ENCODE measurements around the gene FTL. TPM values are rescaled to one million over a fixed set of nuclear protein-coding genes. Genes with fewer than 3 reads are reported as not detected.
"Not testable (repeated sequence)": the region's sequence is repeated elsewhere in the genome, so short reads cannot be mapped to it uniquely, and the experiment has no call there.

Gene FTL
- total RNA-seq, 1 donor from 2014 or later = 4,380 TPM

DNA sequence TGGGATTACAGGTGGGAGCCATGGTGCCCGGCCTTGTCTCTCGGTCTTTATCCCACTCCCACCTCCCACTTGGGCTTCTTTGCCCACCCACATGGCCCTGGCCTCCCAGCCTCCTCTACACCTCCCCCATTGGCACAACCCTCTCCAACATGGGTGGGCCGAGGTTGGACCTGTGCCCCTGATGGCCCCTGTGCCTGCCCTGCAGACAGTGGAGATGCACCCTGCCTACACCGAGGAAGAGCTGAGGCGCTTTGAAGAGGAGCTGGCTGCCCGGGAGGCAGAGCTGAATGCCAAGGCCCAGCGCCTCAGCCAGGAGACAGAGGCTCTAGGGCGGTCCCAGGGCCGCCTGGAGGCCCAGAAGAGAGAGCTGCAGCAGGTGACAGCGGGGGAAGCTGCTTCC is 44.2 kb upstream of the FTL start:
- no peaks in the 10 kb centered on the region for H3K9me3 ChIP-seq
- DNase-seq (ENCODE audit: extremely low spot score in 2 of 2) = no peak
- no peak overlapping the region for H3K27ac ChIP-seq
- intact Hi-C loops (cut with DNase I) = no loop called here
- H3K4me1 ChIP-seq = no peaks in the 10 kb centered on the region
- H3K4me3 ChIP-seq = no peak overlapping the region
- peaks cover 0 to 48% of the 10 kb centered on the region in 2 donors for H3K36me3 ChIP-seq
- H3K27me3 ChIP-seq = no peaks in the 10 kb centered on the region
- no peak for TF ChIP-seq POLR2A (IDR thresholded peaks at IDR 0.05)
- TF ChIP-seq POLR2AphosphoS5 (IDR thresholded peaks at IDR 0.05; ENCODE audit: insufficient read depth in 1 of 2, low read depth in 1 of 2) = no peak
- TF ChIP-seq, protein P1, sequence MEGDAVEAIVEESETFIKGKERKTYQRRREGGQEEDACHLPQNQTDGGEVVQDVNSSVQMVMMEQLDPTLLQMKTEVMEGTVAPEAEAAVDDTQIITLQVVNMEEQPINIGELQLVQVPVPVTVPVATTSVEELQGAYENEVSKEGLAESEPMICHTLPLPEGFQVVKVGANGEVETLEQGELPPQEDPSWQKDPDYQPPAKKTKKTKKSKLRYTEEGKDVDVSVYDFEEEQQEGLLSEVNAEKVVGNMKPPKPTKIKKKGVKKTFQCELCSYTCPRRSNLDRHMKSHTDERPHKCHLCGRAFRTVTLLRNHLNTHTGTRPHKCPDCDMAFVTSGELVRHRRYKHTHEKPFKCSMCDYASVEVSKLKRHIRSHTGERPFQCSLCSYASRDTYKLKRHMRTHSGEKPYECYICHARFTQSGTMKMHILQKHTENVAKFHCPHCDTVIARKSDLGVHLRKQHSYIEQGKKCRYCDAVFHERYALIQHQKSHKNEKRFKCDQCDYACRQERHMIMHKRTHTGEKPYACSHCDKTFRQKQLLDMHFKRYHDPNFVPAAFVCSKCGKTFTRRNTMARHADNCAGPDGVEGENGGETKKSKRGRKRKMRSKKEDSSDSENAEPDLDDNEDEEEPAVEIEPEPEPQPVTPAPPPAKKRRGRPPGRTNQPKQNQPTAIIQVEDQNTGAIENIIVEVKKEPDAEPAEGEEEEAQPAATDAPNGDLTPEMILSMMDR (IDR thresholded peaks at IDR 0.05) = no peak

DNA sequence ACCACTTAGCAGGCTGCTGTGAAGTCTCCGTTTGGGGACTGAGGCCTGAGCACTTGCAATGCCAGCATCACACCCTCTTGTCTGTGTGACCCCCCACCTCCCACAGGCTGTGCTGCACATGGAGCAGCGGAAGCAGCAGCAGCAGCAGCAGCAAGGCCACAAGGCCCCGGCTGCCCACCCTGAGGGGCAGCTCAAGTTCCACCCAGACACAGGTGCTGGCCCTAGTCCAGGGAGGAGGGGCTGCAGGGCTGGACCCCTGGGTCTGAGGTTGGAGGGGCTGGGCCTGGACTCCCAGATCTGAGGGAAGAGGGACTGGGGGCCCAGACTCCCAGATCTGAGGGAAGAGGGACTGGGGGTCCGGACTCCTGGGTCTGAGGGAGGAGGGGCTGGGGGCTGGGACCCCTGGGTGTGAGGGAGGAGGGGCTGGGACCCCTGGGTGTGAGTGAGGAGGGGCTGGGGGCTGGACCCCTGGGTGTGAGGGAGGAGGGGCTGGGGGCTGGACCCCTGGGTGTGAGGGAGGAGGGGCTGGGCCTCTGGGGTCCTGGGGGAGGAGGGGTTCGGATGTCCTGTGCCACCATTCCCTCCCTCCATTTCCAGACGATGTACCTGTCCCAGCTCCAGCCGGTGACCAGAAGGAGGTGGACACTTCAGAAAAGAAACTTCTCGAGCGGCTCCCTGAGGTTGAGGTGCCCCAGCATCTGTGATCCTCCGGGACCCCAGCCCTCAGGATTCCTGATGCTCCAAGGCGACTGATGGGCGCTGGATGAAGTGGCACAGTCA is 43.2 kb upstream of the FTL start:
- no peaks in the 10 kb centered on the region for H3K27me3 ChIP-seq
- H3K4me3 ChIP-seq = no peak overlapping the region
- H3K4me1 ChIP-seq = peaks cover under 1% of the 10 kb centered on the region
- DNase-seq (ENCODE audit: extremely low spot score in 2 of 2) = no peak
- no peak overlapping the region for H3K27ac ChIP-seq
- intact Hi-C loops (cut with DNase I) = no loop called here
- H3K9me3 ChIP-seq = no peaks in the 10 kb centered on the region
- TF ChIP-seq POLR2A (IDR thresholded peaks at IDR 0.05) (no peak), POLR2AphosphoS5 (IDR thresholded peaks at IDR 0.05; ENCODE audit: insufficient read depth in 1 of 2, low read depth in 1 of 2) (no peak)
- TF ChIP-seq, protein P1 (IDR thresholded peaks at IDR 0.05) = no peak
- H3K36me3 ChIP-seq = peaks cover 0 to 38% of the 10 kb centered on the region in 2 donors

DNA sequence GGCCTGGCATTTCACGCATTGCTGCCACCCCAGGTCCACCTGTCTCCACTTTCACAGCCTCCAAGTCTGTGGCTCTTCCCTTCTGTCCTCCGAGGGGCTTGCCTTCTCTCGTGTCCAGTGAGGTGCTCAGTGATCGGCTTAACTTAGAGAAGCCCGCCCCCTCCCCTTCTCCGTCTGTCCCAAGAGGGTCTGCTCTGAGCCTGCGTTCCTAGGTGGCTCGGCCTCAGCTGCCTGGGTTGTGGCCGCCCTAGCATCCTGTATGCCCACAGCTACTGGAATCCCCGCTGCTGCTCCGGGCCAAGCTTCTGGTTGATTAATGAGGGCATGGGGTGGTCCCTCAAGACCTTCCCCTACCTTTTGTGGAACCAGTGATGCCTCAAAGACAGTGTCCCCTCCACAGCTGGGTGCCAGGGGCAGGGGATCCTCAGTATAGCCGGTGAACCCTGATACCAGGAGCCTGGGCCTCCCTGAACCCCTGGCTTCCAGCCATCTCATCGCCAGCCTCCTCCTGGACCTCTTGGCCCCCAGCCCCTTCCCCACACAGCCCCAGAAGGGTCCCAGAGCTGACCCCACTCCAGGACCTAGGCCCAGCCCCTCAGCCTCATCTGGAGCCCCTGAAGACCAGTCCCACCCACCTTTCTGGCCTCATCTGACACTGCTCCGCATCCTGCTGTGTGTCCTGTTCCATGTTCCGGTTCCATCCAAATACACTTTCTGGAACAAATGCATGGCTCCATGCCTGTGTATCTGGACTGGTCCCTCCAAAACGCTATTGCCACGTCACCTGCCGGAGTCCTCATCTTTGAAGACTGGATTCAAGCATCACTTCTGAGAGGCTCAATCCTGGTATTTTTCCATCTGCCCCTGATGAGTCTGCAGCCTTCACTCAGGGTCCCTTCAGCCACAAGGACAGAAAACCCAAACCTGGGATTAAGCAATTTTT is 42.3 kb upstream of the FTL start:
- peaks cover 0 to 32% of the 10 kb centered on the region in 2 donors for H3K36me3 ChIP-seq
- peaks cover 9% of the 10 kb centered on the region for H3K4me1 ChIP-seq
- intact Hi-C loops (cut with DNase I) = no loop called here

DNA sequence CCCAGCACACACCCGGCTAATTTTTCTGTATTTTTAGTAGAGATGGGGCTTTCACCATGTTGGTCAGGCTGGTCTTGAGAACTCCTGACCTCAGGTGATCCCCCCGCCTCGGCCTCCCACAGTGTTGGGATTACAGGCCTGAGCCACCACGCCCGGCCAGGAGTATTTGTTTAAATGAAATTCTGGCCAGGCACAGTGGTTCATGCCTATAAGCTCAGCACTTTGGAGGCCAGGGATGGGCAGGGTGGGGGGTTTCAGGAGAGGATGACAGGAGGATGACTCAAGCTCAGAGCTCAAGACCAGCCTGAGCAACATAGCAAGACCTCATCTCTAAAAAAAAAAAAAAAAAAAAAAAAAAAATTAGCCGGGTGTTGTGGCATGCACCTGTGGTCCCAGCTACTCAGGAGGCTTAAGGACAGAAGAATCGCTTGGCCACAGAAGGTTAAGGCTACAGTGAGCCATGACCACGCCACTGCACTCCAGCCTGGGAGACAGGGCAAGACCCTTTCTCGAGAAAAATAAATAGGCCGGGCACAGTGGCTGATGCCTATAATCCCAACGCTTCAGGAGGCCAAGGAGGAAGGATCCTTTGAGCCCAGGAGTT is 39.8 kb upstream of the FTL start:
- TF ChIP-seq, protein P1 (IDR thresholded peaks at IDR 0.05) = no peak
- no peak for TF ChIP-seq POLR2AphosphoS5 (IDR thresholded peaks at IDR 0.05; ENCODE audit: insufficient read depth in 1 of 2, low read depth in 1 of 2)
- TF ChIP-seq POLR2A (IDR thresholded peaks at IDR 0.05) = no peak
- H3K27me3 ChIP-seq = no peaks in the 10 kb centered on the region
- H3K27ac ChIP-seq = no peak overlapping the region
- H3K4me1 ChIP-seq = peaks cover 9% of the 10 kb centered on the region
- no peak for DNase-seq (ENCODE audit: extremely low spot score in 2 of 2)
- H3K36me3 ChIP-seq = peaks cover 0 to 9% of the 10 kb centered on the region in 2 donors
- H3K4me3 ChIP-seq = no peak overlapping the region
- intact Hi-C loops (cut with DNase I) = no loop called here
- no peaks in the 10 kb centered on the region for H3K9me3 ChIP-seq

More for the DNA sequence above, 42.3 kb upstream of the FTL start:
- Histone ChIP-seq H3K27me3 (no peaks in the 10 kb centered on the region), H3K4me3 (no peak overlapping the region), H3K27ac (no peak overlapping the region), H3K9me3 (no peaks in the 10 kb centered on the region)
- DNase-seq (ENCODE audit: extremely low spot score in 2 of 2) = no peak
- TF ChIP-seq, protein P1 (IDR thresholded peaks at IDR 0.05) = no peak
- TF ChIP-seq POLR2AphosphoS5 (IDR thresholded peaks at IDR 0.05; ENCODE audit: insufficient read depth in 1 of 2, low read depth in 1 of 2) (no peak), POLR2A (IDR thresholded peaks at IDR 0.05) (no peak)

DNA sequence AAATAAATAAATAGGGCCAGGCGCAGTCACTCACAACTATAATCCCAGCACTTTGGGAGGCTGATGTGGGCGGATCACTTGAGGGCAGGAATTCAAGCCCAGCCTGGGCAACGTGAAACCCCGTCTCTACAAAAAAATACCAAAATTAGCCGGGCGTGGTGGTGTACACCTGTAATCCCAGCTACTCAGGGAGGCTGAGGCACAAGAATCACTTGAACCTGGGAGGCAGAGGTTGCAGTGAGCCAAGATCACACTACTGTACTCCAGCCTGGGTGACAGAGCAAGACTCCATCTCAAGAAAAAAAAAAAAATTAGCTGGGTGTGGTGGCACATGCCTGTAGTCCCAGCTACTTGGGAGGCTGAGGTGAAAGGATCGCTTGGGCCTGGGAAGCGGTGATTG is 39.2 kb upstream of the FTL start:
- DNase-seq (ENCODE audit: extremely low spot score in 2 of 2); H3K4me3 ChIP-seq; H3K27ac ChIP-seq; H3K9me3 ChIP-seq; H3K27me3 ChIP-seq; H3K36me3 ChIP-seq; H3K4me1 ChIP-seq; intact Hi-C loops (cut with DNase I): not testable (repeated sequence)

Measured in vagina (tissue), 2 donors.